HepG2 (cell line): Measurements from ENCODE around the gene TUFM. TPM values are rescaled to one million over a fixed set of nuclear protein-coding genes. Genes with fewer than 3 reads are reported as not detected.

ENCODE experiments used
- KDM5A ChIP-seq: fragments of 200-600 bp; sonication (generic); IDR thresholded peaks from 2 replicates; pipeline ENCODE4 v1.7.0; 2018; ENCODE audit warnings: antibody characterized with exemption, mild to moderate bottlenecking, low read length, borderline replicate concordance
- KIAA2018 ChIP-seq: sonication (generic); formaldehyde crosslinking; IDR thresholded peaks from 2 replicates; pipeline ENCODE4 v1.5.0; 2020; ENCODE audit warnings: mild to moderate bottlenecking, missing genetic modification reagents, borderline replicate concordance
- ZBTB25 ChIP-seq: IDR thresholded peaks from 2 replicates; pipeline ENCODE4 v1.6.1; 2018; ENCODE audit warnings: missing genetic modification reagents
- ZBTB46 ChIP-seq: sonication (generic); formaldehyde crosslinking; IDR thresholded peaks from 2 replicates; pipeline ENCODE4 v1.4.0; 2020; ENCODE audit warnings: mild to moderate bottlenecking, missing genetic modification reagents, borderline replicate concordance
- ZNF574 ChIP-seq: sonication (generic); formaldehyde crosslinking; IDR thresholded peaks from 2 replicates; pipeline ENCODE4 v1.4.0; 2020; ENCODE audit warnings: missing genetic modification reagents
- ZXDC ChIP-seq: sonication (generic); formaldehyde crosslinking; IDR thresholded peaks from 2 replicates; pipeline ENCODE4 v1.5.0; 2020; ENCODE audit warnings: mild to moderate bottlenecking, missing genetic modification reagents
- polyA plus RNA-seq, 8 experiments: library from polyadenylated mRNA; depleted of rRNA in 3 of 8; stranded (reverse) in 7 of 8; unstranded in 1 of 8; fragments of >200 nt; fragmentation: Illumina TruSeq in 4 of 8; extraction: Trizol in 4 of 8; gene quantifications; 2 replicates each; pipeline versions ENCODE4 v1.2.1 to v1.2.3, GENCODE V29; 2011 to 2016; ENCODE audit warnings: low read depth in 4 of 8, missing spikeins in 1 of 8, mixed read lengths in 1 of 8; ENCODE audit not compliant: insufficient read depth in 1 of 8
- total RNA-seq, 5 experiments: library from RNA; depleted of rRNA; stranded (reverse); fragments of >200 nt; fragmentation: Illumina TruSeq; extraction: Trizol; gene quantifications; 2 replicates each; pipeline ENCODE4 v1.2.3, GENCODE V29; 2016; ENCODE audit warnings: low read depth in 1 of 5

The TUFM gene
- total and polyA plus RNA-seq, 2 of the 13 experiments (the other 11 are each of a cell fraction or from before 2014, with no cell fraction given): 206 to 298 TPM

- no peak for TF ChIP-seq ZBTB46 (CRISPR knock-in tag)
- no peak for TF ChIP-seq ZXDC (CRISPR knock-in tag)
- peak; percentile 99 for TF ChIP-seq KDM5A
- TF ChIP-seq ZBTB25: peak; percentile 100
- peak; percentile 100 for TF ChIP-seq ZNF574 (CRISPR knock-in tag)
- TF ChIP-seq KIAA2018 (CRISPR knock-in tag): peak; percentile 79; the same call in 1 of the 2 replicates
These were observed at the start of gene TUFM (continued) for GRCh38 chr16:28846080-28846932.
